Sigmoid colon (tissue), 4 donors: ENCODE data around the gene TBL3.

Experiments used
- CTCF ChIP-seq, 4 experiments: fragments of 450-650 bp in 3 of 4; fragments of 200-600 bp in 1 of 4; IDR thresholded peaks; one replicate each; pipeline ENCODE4 v1.5.1; 2016 to 2019; ENCODE audit warnings: antibody characterized with exemption in 4 of 4, mild to moderate bottlenecking in 3 of 4, moderate library complexity in 2 of 4
- EP300 ChIP-seq, 4 donors: sonication (generic); formaldehyde crosslinking; IDR thresholded peaks; one replicate each; pipeline ENCODE4 v1.6.1; 2017; ENCODE audit warnings: antibody characterized with exemption in 4 of 4
- POLR2A ChIP-seq, 2 donors: fragments of 450-650 bp; IDR thresholded peaks; one replicate each; pipeline ENCODE4 v1.6.1; 2016; ENCODE audit warnings: antibody characterized with exemption in 2 of 2, mild to moderate bottlenecking in 2 of 2, moderate library complexity in 2 of 2
- POLR2AphosphoS5 ChIP-seq, 4 donors: sonication (generic); formaldehyde crosslinking; IDR thresholded peaks; one replicate each; pipeline ENCODE4 v1.6.1; 2017; ENCODE audit warnings: antibody characterized with exemption in 4 of 4

GRCh38 chr16:1991588-1991947 lies 19.7 kb downstream of the TBL3 start:
- no peak for TF ChIP-seq POLR2A (IDR thresholded peaks at IDR 0.05)
- TF ChIP-seq POLR2AphosphoS5 (IDR thresholded peaks at IDR 0.05): no peak
- no peak for TF ChIP-seq CTCF (IDR thresholded peaks at IDR 0.05)
- TF ChIP-seq EP300 (IDR thresholded peaks at IDR 0.05): no peak
